ENCODE results near the gene EFHD2.

- no peak for TF ChIP-seq ZFP3 (CRISPR knock-in tag; IDR thresholded peaks at IDR 0.05)
- TF ChIP-seq ARNTL (CRISPR knock-in tag; IDR thresholded peaks at IDR 0.05; ENCODE audit: borderline replicate concordance, low read depth) = no peak
These were observed 47.9 kb downstream of the EFHD2 start for GRCh38 chr1:15457585-15457984.

Measured in SK-N-SH treated with all-trans-retinoic acid at 6 μM for 48 hours (cell line).